SK-N-SH (cell line): Measurements from ENCODE around the gene SSC4D. TPM values are rescaled to one million over a fixed set of nuclear protein-coding genes. Genes with fewer than 3 reads are reported as not detected.

Source experiments
- CTCF ChIA-PET: fragments of 300-600, 350-600 bp; formaldehyde crosslinking; extraction: SDS; loops from one replicate; lab custom pipeline; 2021; lab: Yijun Ruan, JAX
- POLR2A ChIA-PET: fragments of 350-600 bp; sonication (Branson Sonifier 250); formaldehyde crosslinking; extraction: SDS; loops from one replicate; lab custom pipeline; 2020; ENCODE audit warnings: antibody characterized with exemption, inconsistent platforms; lab: Yijun Ruan, JAX
- DNase-seq: peaks from one replicate; pipeline ENCODE4 v3.0.0; 2012
- H2AFZ ChIP-seq: fragments of 200-600 bp; sonication (generic); 2 replicates; pipeline ENCODE4 v1.8.1; 2016; ENCODE audit warnings: antibody characterized with exemption, mild to moderate bottlenecking, low read depth
- H3F3A ChIP-seq: fragments of 200-600 bp; sonication (generic); replicated peaks from 2 replicates; pipeline ENCODE3; 2016; ENCODE audit warnings: antibody characterized with exemption, mild to moderate bottlenecking; ENCODE audit not compliant: insufficient read depth
- H3K27ac ChIP-seq, 2 experiments: fragments of 200-500 bp in 1 of 2; fragments of 200-600 bp in 1 of 2; sonication (Bioruptor generic) in 1 of 2; sonication (generic), shearing (Covaris generic) in 1 of 2; 2 replicates each; pipeline versions ENCODE4 v1.5.1 to v1.6.1; 2014 to 2016; ENCODE audit warnings: low read depth in 2 of 2, inconsistent platforms in 1 of 2, low read length in 1 of 2, mild to moderate bottlenecking in 1 of 2, mixed read lengths in 1 of 2
- H3K27me3 ChIP-seq: fragments of 200-600 bp; sonication (generic), shearing (Covaris generic); 2 replicates; pipeline ENCODE4 v1.6.1; 2016; ENCODE audit warnings: mixed run types; ENCODE audit not compliant: insufficient read depth
- H3K36me3 ChIP-seq, 2 experiments: fragments of 200-500 bp in 1 of 2; fragments of 200-600 bp in 1 of 2; sonication (Bioruptor generic) in 1 of 2; sonication (generic) in 1 of 2; replicated peaks in 1 of 2; 2 replicates each; pipeline versions ENCODE3 to v1.5.1; 2014 to 2016; ENCODE audit warnings: low read length in 1 of 2, mild to moderate bottlenecking in 1 of 2; ENCODE audit not compliant: insufficient read depth in 2 of 2, control insufficient read depth in 1 of 2
- H3K4me1 ChIP-seq, 2 experiments: fragments of 200-500 bp in 1 of 2; fragments of 200-600 bp in 1 of 2; sonication (Bioruptor generic) in 1 of 2; sonication (generic), shearing (Covaris generic) in 1 of 2; 2 replicates each; pipeline versions ENCODE4 v1.5.1 to v1.6.1; 2014 to 2016; ENCODE audit warnings: low read depth in 1 of 2, low read length in 1 of 2, mixed run types in 1 of 2; ENCODE audit not compliant: insufficient read depth in 2 of 2, control insufficient read depth in 1 of 2
- H3K4me2 ChIP-seq: fragments of 200-600 bp; sonication (generic), shearing (Covaris generic); 2 replicates; pipeline ENCODE4 v1.6.1; 2017; ENCODE audit warnings: mixed run types
- H3K4me3 ChIP-seq, 2 experiments: fragments of 200-500 bp in 1 of 2; fragments of 200-600 bp in 1 of 2; sonication (Bioruptor generic) in 1 of 2; sonication (generic), shearing (Covaris generic) in 1 of 2; 2 replicates each; pipeline versions ENCODE4 v1.5.1 to v1.8.1; 2014 to 2016; ENCODE audit warnings: low read depth in 2 of 2, inconsistent platforms in 1 of 2, low read length in 1 of 2, mild to moderate bottlenecking in 1 of 2, mixed read lengths in 1 of 2, moderate library complexity in 1 of 2
- H3K79me2 ChIP-seq: fragments of 200-600 bp; sonication (generic); 2 replicates; pipeline ENCODE4 v1.8.1; 2017; ENCODE audit warnings: mild to moderate bottlenecking; ENCODE audit not compliant: insufficient read depth
- H3K9ac ChIP-seq: fragments of 200-600 bp; sonication (generic); 2 replicates; pipeline ENCODE4 v1.6.1; 2017; ENCODE audit warnings: mixed run types
- H3K9me2 ChIP-seq: fragments of 200-600 bp; sonication (generic); 2 replicates; pipeline ENCODE4 v1.6.1; 2017; ENCODE audit warnings: mixed run types
- H3K9me3 ChIP-seq: fragments of 200-600 bp; sonication (generic); 2 replicates; pipeline ENCODE4 v1.6.1; 2017; ENCODE audit warnings: mixed run types, mild to moderate bottlenecking, moderate library complexity
- H4K20me1 ChIP-seq: fragments of 200-600 bp; sonication (generic); 2 replicates; pipeline ENCODE4 v1.6.1; 2017; ENCODE audit warnings: mild to moderate bottlenecking, mixed run types; ENCODE audit not compliant: insufficient read depth
- CHD2 ChIP-seq: fragments of 150-350 bp; IDR thresholded peaks from 2 replicates; pipeline ENCODE4 v1.6.1; 2018; ENCODE audit warnings: low read length; ENCODE audit not compliant: partially characterized antibody
- ELF1 ChIP-seq: IDR thresholded peaks from 2 replicates; pipeline ENCODE4 v1.4.0; 2012
- EP300 ChIP-seq, 2 experiments: IDR thresholded peaks; 2 replicates each; pipeline versions ENCODE4 v1.4.0 to v1.6.1; 2012; ENCODE audit warnings: borderline replicate concordance in 1 of 2, low read depth in 1 of 2, low read length in 1 of 2
- FOSL2 ChIP-seq: IDR thresholded peaks from 2 replicates; pipeline ENCODE4 v1.4.0; 2012; ENCODE audit warnings: low read depth, mild to moderate bottlenecking, moderate library complexity, borderline replicate concordance
- FOXJ3 ChIP-seq: sonication (generic); formaldehyde crosslinking; IDR thresholded peaks from 2 replicates; pipeline ENCODE4 v1.5.1; 2020; ENCODE audit warnings: mild to moderate bottlenecking, missing genetic modification reagents
- GATA2 ChIP-seq: sonication (generic); formaldehyde crosslinking; IDR thresholded peaks from 2 replicates; pipeline ENCODE4 v1.5.0; 2020; ENCODE audit warnings: mild to moderate bottlenecking, missing genetic modification reagents
- JUND ChIP-seq: IDR thresholded peaks from 2 replicates; pipeline ENCODE4 v1.4.0; 2012
- MAX ChIP-seq: IDR thresholded peaks from 2 replicates; pipeline ENCODE4 v1.4.0; 2012; ENCODE audit warnings: low read depth
- MEF2A ChIP-seq: IDR thresholded peaks from 2 replicates; pipeline ENCODE4 v1.4.0; 2012; ENCODE audit warnings: low read depth, borderline replicate concordance
- NFIC ChIP-seq: IDR thresholded peaks from 2 replicates; pipeline ENCODE4 v1.4.0; 2012; ENCODE audit warnings: borderline replicate concordance
- POLR2AphosphoS5 ChIP-seq: IDR thresholded peaks from 2 replicates; pipeline ENCODE4 v1.6.1; 2012; ENCODE audit warnings: low read depth, low read length
- RAD21 ChIP-seq: IDR thresholded peaks from 2 replicates; pipeline ENCODE4 v1.6.1; 2012; ENCODE audit warnings: mild to moderate bottlenecking, low read length
- REST ChIP-seq: IDR thresholded peaks from 2 replicates; pipeline ENCODE4 v1.6.1; 2012; ENCODE audit warnings: mild to moderate bottlenecking, low read depth, low read length, moderate library complexity
- RFX5 ChIP-seq: IDR thresholded peaks from 2 replicates; pipeline ENCODE4 v1.6.1; 2012; ENCODE audit warnings: mild to moderate bottlenecking, improper control_type of control experiment, low read length
- RXRA ChIP-seq: IDR thresholded peaks from 2 replicates; pipeline ENCODE4 v1.4.0; 2012; ENCODE audit warnings: low read depth, mild to moderate bottlenecking, borderline replicate concordance
- TCF12 ChIP-seq: IDR thresholded peaks from 2 replicates; pipeline ENCODE4 v1.4.0; 2012
- TEAD4 ChIP-seq: IDR thresholded peaks from 2 replicates; pipeline ENCODE4 v1.4.0; 2012; ENCODE audit warnings: mild to moderate bottlenecking, borderline replicate concordance; ENCODE audit not compliant: insufficient read depth
- YY1 ChIP-seq: IDR thresholded peaks from 2 replicates; pipeline ENCODE4 v1.4.0; 2012; ENCODE audit warnings: low read depth, mild to moderate bottlenecking
- WGBS: methylation state at CpG from one replicate; pipeline ENCODE4 v1.1.6; 2017; ENCODE audit warnings: low lambda C conversion rate; 5-methylcytosine and 5-hydroxymethylcytosine counted together
- polyA plus RNA-seq, 3 experiments: library from polyadenylated mRNA; depleted of rRNA; stranded (reverse); fragments of >200 nt; gene quantifications; 2 replicates each; pipeline ENCODE4 v1.2.3, GENCODE V29; 2012

SSC4D gene
- polyA plus RNA-seq, 1 of the 3 experiments (the other 2 are of a cell fraction) = 2.0 TPM

GRCh38 chr7:76397409-76398183 is 11.9 kb downstream of the SSC4D start (continued):
- TF ChIP-seq REST = peak; percentile 36; the same call in 1 of the 2 replicates
- TF ChIP-seq TCF12 = no peak
- no peak for TF ChIP-seq TEAD4
- TF ChIP-seq GATA2 (CRISPR knock-in tag) = no peak
- no peak for TF ChIP-seq ELF1
- 0 out of 2 replicates have a peak, but pooled peaks have one; percentile 4 for TF ChIP-seq RAD21
- TF ChIP-seq JUND = no peak
- no peak for TF ChIP-seq CHD2
- no peak for TF ChIP-seq RFX5
- TF ChIP-seq NFIC = peak; percentile 87
- TF ChIP-seq MEF2A = no peak
- no peak for TF ChIP-seq EP300 (IDR thresholded peaks at IDR 0.05; ENCODE audit: borderline replicate concordance in 1 of 2, low read depth in 1 of 2, low read length in 1 of 2)
- TF ChIP-seq FOXJ3 = no peak
- peak; percentile 51; the same call in 1 of the 2 replicates for TF ChIP-seq POLR2AphosphoS5
- TF ChIP-seq FOSL2 = no peak
- TF ChIP-seq RXRA = no peak
- TF ChIP-seq YY1 = 0 out of 2 replicates have a peak, but pooled peaks have one; percentile 53
- peak; percentile 98 for TF ChIP-seq MAX
- TF ChIP-seq, all 33 proteins: peak for 9

- H3K9me2 ChIP-seq = no peaks in the 10 kb centered on the region
- H3K9ac ChIP-seq = no peak overlapping the region
- no peaks in the 10 kb centered on the region for H3K79me2 ChIP-seq
- WGBS = 80% methylated on average over 8 of the region's 8 CpGs
- H3K27ac ChIP-seq = no peak overlapping the region; a peak in 1 of 4 replicates
- H2AFZ ChIP-seq = peak overlapping the region; percentile 84; the same call in 1 of the 2 replicates
- peaks cover 5% of the 10 kb centered on the region for H3F3A ChIP-seq
- peaks cover 3 to 19% of the 10 kb centered on the region in 2 experiments; a peak in 3 of 4 replicates for H3K4me1 ChIP-seq
- ChIA-PET POLR2A (no interaction called here), CTCF (interaction anchor here (1.5 to 1.7 kb wide), 3 partner anchors 83 to 219 kb away, joined by 3 to 5 read pairs (median 4); no protein-coding TSS in a partner anchor)
- DNase-seq = no peak
- H3K9me3 ChIP-seq = no peaks in the 10 kb centered on the region
- H3K27me3 ChIP-seq = no peaks in the 10 kb centered on the region
- H3K4me3 ChIP-seq = no peak overlapping the region
- H3K4me2 ChIP-seq = peak overlapping the region; percentile 74; the same call in 1 of the 2 replicates
- H3K36me3 ChIP-seq = no peaks in the 10 kb centered on the region
- H4K20me1 ChIP-seq = no peaks in the 10 kb centered on the region
- TF ChIP-seq RAD21 (no peak), JUND (no peak), MEF2A (no peak)
These were observed 12.6 kb downstream of the SSC4D start for GRCh38 chr7:76396864-76397263.
